ENCODE results near the gene RAB42.

- TF ChIP-seq POLR2AphosphoS5 (IDR thresholded peaks at IDR 0.05; ENCODE audit: low read depth, low read length) (no peak), TAF1 (IDR thresholded peaks at IDR 0.05; ENCODE audit: borderline replicate concordance, low read depth, low read length) (no peak)
Measured at GRCh38 chr1:28631713-28632112, 39.6 kb downstream of the RAB42 start.

All from GM12892 (cell line).